Measurements from ENCODE around the gene KIF20B. TPM values are rescaled to one million over a fixed set of nuclear protein-coding genes. Genes with fewer than 3 reads are reported as not detected.

KIF20B gene
- total and polyA plus RNA-seq, 4 donors: 1.1 to 10.2 (median 3.4) TPM

GRCh38 chr10:89734616-89735015, 33.2 kb downstream of the KIF20B start:
- Histone ChIP-seq H3K4me1 (ENCODE audit: control insufficient read depth in 5 of 5, insufficient read depth in 5 of 5, low read length in 5 of 5) (no peaks in the 10 kb centered on the region), H3K36me3 (ENCODE audit: control insufficient read depth in 4 of 4, insufficient read depth in 4 of 4, low read length in 4 of 4) (peaks cover 0 to 12% (median 0%) of the 10 kb centered on the region in 4 donors), H3K27ac (ENCODE audit: low read depth in 1 of 2, low read length in 1 of 2) (no peak overlapping the region), H3K4me3 (no peak overlapping the region), H3K9me3 (ENCODE audit: control insufficient read depth in 4 of 4, insufficient read depth in 3 of 4, low read length in 3 of 4) (no peaks in the 10 kb centered on the region), H3K9ac (ENCODE audit: insufficient read depth in 1 of 2, low read length in 2 of 2) (no peak overlapping the region), H3K27me3 (ENCODE audit: control insufficient read depth in 3 of 3, insufficient read depth in 3 of 3, low read length in 2 of 3) (no peaks in the 10 kb centered on the region)
- ATAC-seq (ENCODE audit: insufficient read depth, low FRiP score) (no peak), DNase-seq (no peak)
- no peak for TF ChIP-seq CTCF (IDR thresholded peaks at IDR 0.05; ENCODE audit: control extremely low read depth, extremely low read depth)
- WGBS, 2 donors: 88 to 93% methylated on average over 3 of the region's 3 CpGs

DNA sequence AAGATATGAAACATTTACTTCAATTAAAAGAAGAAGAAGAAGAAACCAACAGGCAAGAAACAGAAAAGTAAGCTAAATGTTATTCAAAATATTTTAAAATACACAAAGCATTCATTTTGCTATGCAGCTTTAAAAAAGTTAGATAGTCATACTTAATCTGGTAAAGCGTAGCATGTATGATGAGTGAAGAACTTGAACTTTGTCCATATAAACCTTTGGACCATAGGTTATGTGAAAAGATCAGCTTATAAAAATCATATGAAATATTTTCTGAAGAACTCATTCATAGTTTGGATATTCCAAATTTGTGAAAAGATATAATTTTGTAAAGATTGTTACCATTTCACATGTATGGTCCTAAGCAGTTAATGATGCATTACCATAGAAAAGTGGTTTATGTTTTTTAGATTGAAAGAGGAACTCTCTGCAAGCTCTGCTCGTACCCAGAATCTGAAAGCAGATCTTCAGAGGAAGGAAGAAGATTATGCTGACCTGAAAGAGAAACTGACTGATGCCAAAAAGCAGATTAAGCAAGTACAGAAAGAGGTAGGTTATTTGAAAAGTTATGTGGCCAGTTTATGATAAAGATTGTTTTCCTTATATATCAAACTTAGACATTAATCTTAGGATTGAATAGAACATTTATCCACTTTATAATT, 37.3 kb downstream of the KIF20B start:
- WGBS, 2 donors: 55 to 66% methylated on average over 2 of the region's 2 CpGs
- Histone ChIP-seq H3K36me3 (ENCODE audit: control insufficient read depth in 4 of 4, insufficient read depth in 4 of 4, low read length in 4 of 4) (peaks cover 0 to 12% (median 0%) of the 10 kb centered on the region in 4 donors), H3K27me3 (ENCODE audit: control insufficient read depth in 3 of 3, insufficient read depth in 3 of 3, low read length in 2 of 3) (no peaks in the 10 kb centered on the region), H3K4me1 (ENCODE audit: control insufficient read depth in 5 of 5, insufficient read depth in 5 of 5, low read length in 5 of 5) (no peaks in the 10 kb centered on the region), H3K27ac (ENCODE audit: low read depth in 1 of 2, low read length in 1 of 2) (no peak overlapping the region), H3K9ac (ENCODE audit: insufficient read depth in 1 of 2, low read length in 2 of 2) (no peak overlapping the region), H3K9me3 (ENCODE audit: control insufficient read depth in 4 of 4, insufficient read depth in 3 of 4, low read length in 3 of 4) (no peaks in the 10 kb centered on the region), H3K4me3 (no peak overlapping the region)
- TF ChIP-seq CTCF (IDR thresholded peaks at IDR 0.05; ENCODE audit: control extremely low read depth, extremely low read depth): no peak
- DNase-seq (no peak), ATAC-seq (ENCODE audit: insufficient read depth, low FRiP score) (no peak)

DNA sequence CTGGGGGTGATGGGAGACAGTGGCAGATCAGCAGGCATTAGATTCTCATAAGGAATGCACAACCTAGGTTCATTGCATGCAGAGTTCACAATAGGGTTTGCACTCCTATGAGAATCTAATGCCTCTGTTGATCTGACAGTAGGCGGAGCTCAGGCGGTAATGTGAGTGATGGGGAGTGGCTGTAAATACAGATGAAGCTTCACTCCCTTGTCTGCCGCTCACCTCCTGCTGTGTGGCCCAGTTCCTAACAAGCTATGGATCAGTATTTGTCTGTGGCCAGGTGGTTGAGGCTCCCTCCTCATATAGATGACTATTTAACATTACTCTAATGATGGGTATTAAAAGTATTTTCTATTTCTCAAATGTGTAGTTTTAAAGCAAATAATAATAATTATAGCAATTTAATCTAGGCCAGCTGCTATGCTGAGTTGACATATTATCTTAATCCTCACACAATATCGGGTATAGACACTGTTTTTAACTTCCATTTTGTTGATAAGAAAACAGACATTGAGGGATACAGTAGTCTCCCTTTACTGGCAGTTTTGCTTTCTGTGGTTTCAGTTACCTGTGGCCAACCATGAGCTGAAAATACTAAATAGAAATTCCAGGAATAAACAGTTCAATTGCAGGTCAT, 39.9 kb downstream of the KIF20B start:
- WGBS, 2 donors: 97 to 98% methylated on average over 4 of the region's 4 CpGs
- peaks cover 0 to 12% (median 2%) of the 10 kb centered on the region in 4 donors for H3K36me3 ChIP-seq (ENCODE audit: control insufficient read depth in 4 of 4, insufficient read depth in 4 of 4, low read length in 4 of 4)
- no peak overlapping the region for H3K27ac ChIP-seq (ENCODE audit: low read depth in 1 of 2, low read length in 1 of 2)
- H3K4me3 ChIP-seq: no peak overlapping the region
- H3K4me1 ChIP-seq (ENCODE audit: control insufficient read depth in 5 of 5, insufficient read depth in 5 of 5, low read length in 5 of 5): no peaks in the 10 kb centered on the region
- H3K9me3 ChIP-seq (ENCODE audit: control insufficient read depth in 4 of 4, insufficient read depth in 3 of 4, low read length in 3 of 4): no peaks in the 10 kb centered on the region
- no peak overlapping the region for H3K9ac ChIP-seq (ENCODE audit: insufficient read depth in 1 of 2, low read length in 2 of 2)
- no peaks in the 10 kb centered on the region for H3K27me3 ChIP-seq (ENCODE audit: control insufficient read depth in 3 of 3, insufficient read depth in 3 of 3, low read length in 2 of 3)
- no peak for TF ChIP-seq CTCF (IDR thresholded peaks at IDR 0.05; ENCODE audit: control extremely low read depth, extremely low read depth)
- ATAC-seq (ENCODE audit: insufficient read depth, low FRiP score): no peak
- DNase-seq: no peak

Measured in lung (tissue), 12 donors.